GM23338 (cell line): Measurements from ENCODE around the gene SPATA20. TPM values are rescaled to one million over a fixed set of nuclear protein-coding genes. Genes with fewer than 3 reads are reported as not detected.

Source experiments
- ATAC-seq: fragments of 200-7000 bp; cut with Tn5 transposase; 3 replicates; pipeline ENCODE4 v1.9.1; 2020
- DNase-seq: peaks from one replicate; pipeline ENCODE4 v3.0.0-alpha.2; 2015; ENCODE audit warnings: low spot score
- H2AFZ ChIP-seq: fragments of 200-600 bp; sonication (generic); 2 replicates; pipeline ENCODE4 v1.8.0; 2016; ENCODE audit warnings: antibody characterized with exemption, mild to moderate bottlenecking, moderate library complexity
- H3F3A ChIP-seq: fragments of 200-600 bp; sonication (generic); replicated peaks from 2 replicates; pipeline ENCODE4 v1.8.0; 2017; ENCODE audit warnings: antibody characterized with exemption, mixed run types, low read depth
- H3K27ac ChIP-seq: fragments of 200-600 bp; sonication (generic); 2 replicates; pipeline ENCODE4 v1.6.1; 2016; ENCODE audit warnings: low read depth
- H3K27me3 ChIP-seq: fragments of 200-600 bp; sonication (generic); 2 replicates; pipeline ENCODE4 v1.8.0; 2016; ENCODE audit warnings: mild to moderate bottlenecking, mixed run types, moderate library complexity; ENCODE audit not compliant: insufficient read depth
- H3K36me3 ChIP-seq: fragments of 200-600 bp; sonication (generic); 2 replicates; pipeline ENCODE4 v1.8.0; 2016; ENCODE audit warnings: mild to moderate bottlenecking; ENCODE audit not compliant: insufficient read depth
- H3K4me1 ChIP-seq: fragments of 200-600 bp; sonication (generic); 2 replicates; pipeline ENCODE4 v1.8.0; 2016; ENCODE audit warnings: mild to moderate bottlenecking, moderate library complexity; ENCODE audit not compliant: insufficient read depth
- H3K4me2 ChIP-seq: fragments of 200-600 bp; sonication (generic); 2 replicates; pipeline ENCODE4 v1.7.1; 2017; ENCODE audit warnings: mixed run types
- H3K4me3 ChIP-seq: fragments of 200-600 bp; sonication (generic); 2 replicates; pipeline ENCODE4 v1.6.1; 2016; ENCODE audit warnings: mixed run types
- H3K79me2 ChIP-seq: fragments of 200-600 bp; sonication (generic); replicated peaks from 2 replicates; pipeline ENCODE4 v1.8.0; 2017; ENCODE audit warnings: mild to moderate bottlenecking; ENCODE audit not compliant: insufficient read depth
- H3K9me2 ChIP-seq: fragments of 200-600 bp; sonication (generic); 2 replicates; pipeline ENCODE4 v1.8.0; 2017; ENCODE audit not compliant: insufficient read depth
- H4K20me1 ChIP-seq: fragments of 200-600 bp; sonication (generic); replicated peaks from 2 replicates; pipeline ENCODE4 v1.8.0; 2017; ENCODE audit warnings: mild to moderate bottlenecking; ENCODE audit not compliant: insufficient read depth
- H3K27ac Mint-ChIP-seq: 2 replicates; pipeline ENCODE4 v1.8.0; 2020; ENCODE audit warnings: inconsistent platforms, mild to moderate bottlenecking, moderate library complexity, mixed read lengths
- H3K27me3 Mint-ChIP-seq: 3 replicates; pipeline ENCODE4 v1.8.0; 2022; ENCODE audit warnings: low read depth, mild to moderate bottlenecking, moderate library complexity, mixed read lengths, inconsistent platforms; ENCODE audit not compliant: insufficient read depth, poor library complexity
- H3K36me3 Mint-ChIP-seq: 3 replicates; pipeline ENCODE4 v1.8.0; 2021; ENCODE audit warnings: low read depth, mild to moderate bottlenecking, inconsistent platforms, moderate library complexity, mixed read lengths
- H3K4me1 Mint-ChIP-seq: 3 replicates; pipeline ENCODE4 v1.8.0; 2020; ENCODE audit warnings: mild to moderate bottlenecking, inconsistent platforms, mixed read lengths
- H3K4me3 Mint-ChIP-seq: 3 replicates; pipeline ENCODE4 v1.8.0; 2021; ENCODE audit warnings: moderate library complexity, mild to moderate bottlenecking, inconsistent platforms, mixed read lengths
- H3K9me3 Mint-ChIP-seq: 3 replicates; pipeline ENCODE4 v1.8.0; 2020; ENCODE audit warnings: moderate library complexity, mild to moderate bottlenecking, inconsistent platforms, mixed read lengths
- CREB1 ChIP-seq: fragments of 250-450 bp; sonication (Bioruptor Pico); IDR thresholded peaks from 2 replicates; pipeline ENCODE4 v1.5.0; 2020; ENCODE audit warnings: low read depth, mild to moderate bottlenecking, moderate library complexity
- EZH2phosphoT487 ChIP-seq: fragments of 200-600 bp; sonication (generic); IDR thresholded peaks from one replicate; pipeline ENCODE4 v1.8.1; 2018; ENCODE audit warnings: antibody characterized with exemption; ENCODE audit not compliant: unreplicated experiment
- POLR2AphosphoS5 ChIP-seq: IDR thresholded peaks from 2 replicates; pipeline ENCODE4 v1.6.1; 2016; ENCODE audit warnings: antibody characterized with exemption, low read depth
- STAT1 ChIP-seq: IDR thresholded peaks from one replicate; pipeline ENCODE4 v1.6.1; 2016; ENCODE audit warnings: antibody characterized with exemption; ENCODE audit not compliant: unreplicated experiment
- ZNF114 ChIP-seq: fragments of 250-450 bp; sonication (Bioruptor Pico); IDR thresholded peaks from 2 replicates; pipeline ENCODE4 v1.5.0; 2020; ENCODE audit warnings: mild to moderate bottlenecking, moderate library complexity
- polyA plus RNA-seq: library from polyadenylated mRNA; unstranded; fragments of >200 nt; fragmentation: Nextera tagmentation; extraction: Ambion mirVana; gene quantifications from 2 replicates; pipeline ENCODE4 v1.2.1, GENCODE V29; 2016
- total RNA-seq: library from RNA; depleted of rRNA; stranded (reverse); fragments of >200 nt; shearing (Covaris generic); gene quantifications from 2 replicates; pipeline ENCODE4 v1.2.3, GENCODE V29; 2014
- TF ChIP-seq, protein P1 (sequence below): fragments of 250-450 bp; sonication (Bioruptor Pico); IDR thresholded peaks from 2 replicates; pipeline ENCODE4 v1.5.0; 2020; ENCODE audit warnings: mild to moderate bottlenecking, moderate library complexity
- TF ChIP-seq, protein P2 (sequence below), 2 experiments: fragments of 200-600 bp in 1 of 2; sonication (generic) in 1 of 2; conservative IDR thresholded peaks; 2 replicates each; pipeline versions ENCODE4 v1.5.1 to v1.6.1; 2016 to 2017; ENCODE audit warnings: antibody characterized with exemption in 2 of 2, low read depth in 2 of 2, mild to moderate bottlenecking in 2 of 2, moderate library complexity in 1 of 2

The SPATA20 gene
- total and polyA plus RNA-seq, 2 experiments from 2014 or later: 13.8 to 32.7 TPM

DNA sequence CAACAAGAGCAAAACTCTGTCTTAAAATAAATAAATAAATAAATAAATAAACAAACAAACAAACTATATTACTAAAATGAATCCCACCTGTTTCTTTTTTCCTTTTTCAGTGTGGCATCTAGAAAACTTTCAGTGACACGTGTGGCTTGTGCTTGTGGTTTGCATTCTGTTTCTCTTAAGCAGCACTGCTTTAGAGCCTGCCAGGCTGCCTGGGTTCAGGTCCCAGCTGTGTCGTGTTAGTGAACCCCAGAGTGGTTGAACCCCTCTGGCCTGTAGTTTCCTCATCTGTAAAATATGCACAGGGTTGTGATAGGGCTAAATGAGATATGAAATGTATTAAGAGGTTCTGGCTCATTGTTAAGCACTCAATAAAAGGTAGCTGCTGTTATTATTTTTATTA lies 26.5 kb upstream of the SPATA20 start (continued):
- TF ChIP-seq, protein P1, sequence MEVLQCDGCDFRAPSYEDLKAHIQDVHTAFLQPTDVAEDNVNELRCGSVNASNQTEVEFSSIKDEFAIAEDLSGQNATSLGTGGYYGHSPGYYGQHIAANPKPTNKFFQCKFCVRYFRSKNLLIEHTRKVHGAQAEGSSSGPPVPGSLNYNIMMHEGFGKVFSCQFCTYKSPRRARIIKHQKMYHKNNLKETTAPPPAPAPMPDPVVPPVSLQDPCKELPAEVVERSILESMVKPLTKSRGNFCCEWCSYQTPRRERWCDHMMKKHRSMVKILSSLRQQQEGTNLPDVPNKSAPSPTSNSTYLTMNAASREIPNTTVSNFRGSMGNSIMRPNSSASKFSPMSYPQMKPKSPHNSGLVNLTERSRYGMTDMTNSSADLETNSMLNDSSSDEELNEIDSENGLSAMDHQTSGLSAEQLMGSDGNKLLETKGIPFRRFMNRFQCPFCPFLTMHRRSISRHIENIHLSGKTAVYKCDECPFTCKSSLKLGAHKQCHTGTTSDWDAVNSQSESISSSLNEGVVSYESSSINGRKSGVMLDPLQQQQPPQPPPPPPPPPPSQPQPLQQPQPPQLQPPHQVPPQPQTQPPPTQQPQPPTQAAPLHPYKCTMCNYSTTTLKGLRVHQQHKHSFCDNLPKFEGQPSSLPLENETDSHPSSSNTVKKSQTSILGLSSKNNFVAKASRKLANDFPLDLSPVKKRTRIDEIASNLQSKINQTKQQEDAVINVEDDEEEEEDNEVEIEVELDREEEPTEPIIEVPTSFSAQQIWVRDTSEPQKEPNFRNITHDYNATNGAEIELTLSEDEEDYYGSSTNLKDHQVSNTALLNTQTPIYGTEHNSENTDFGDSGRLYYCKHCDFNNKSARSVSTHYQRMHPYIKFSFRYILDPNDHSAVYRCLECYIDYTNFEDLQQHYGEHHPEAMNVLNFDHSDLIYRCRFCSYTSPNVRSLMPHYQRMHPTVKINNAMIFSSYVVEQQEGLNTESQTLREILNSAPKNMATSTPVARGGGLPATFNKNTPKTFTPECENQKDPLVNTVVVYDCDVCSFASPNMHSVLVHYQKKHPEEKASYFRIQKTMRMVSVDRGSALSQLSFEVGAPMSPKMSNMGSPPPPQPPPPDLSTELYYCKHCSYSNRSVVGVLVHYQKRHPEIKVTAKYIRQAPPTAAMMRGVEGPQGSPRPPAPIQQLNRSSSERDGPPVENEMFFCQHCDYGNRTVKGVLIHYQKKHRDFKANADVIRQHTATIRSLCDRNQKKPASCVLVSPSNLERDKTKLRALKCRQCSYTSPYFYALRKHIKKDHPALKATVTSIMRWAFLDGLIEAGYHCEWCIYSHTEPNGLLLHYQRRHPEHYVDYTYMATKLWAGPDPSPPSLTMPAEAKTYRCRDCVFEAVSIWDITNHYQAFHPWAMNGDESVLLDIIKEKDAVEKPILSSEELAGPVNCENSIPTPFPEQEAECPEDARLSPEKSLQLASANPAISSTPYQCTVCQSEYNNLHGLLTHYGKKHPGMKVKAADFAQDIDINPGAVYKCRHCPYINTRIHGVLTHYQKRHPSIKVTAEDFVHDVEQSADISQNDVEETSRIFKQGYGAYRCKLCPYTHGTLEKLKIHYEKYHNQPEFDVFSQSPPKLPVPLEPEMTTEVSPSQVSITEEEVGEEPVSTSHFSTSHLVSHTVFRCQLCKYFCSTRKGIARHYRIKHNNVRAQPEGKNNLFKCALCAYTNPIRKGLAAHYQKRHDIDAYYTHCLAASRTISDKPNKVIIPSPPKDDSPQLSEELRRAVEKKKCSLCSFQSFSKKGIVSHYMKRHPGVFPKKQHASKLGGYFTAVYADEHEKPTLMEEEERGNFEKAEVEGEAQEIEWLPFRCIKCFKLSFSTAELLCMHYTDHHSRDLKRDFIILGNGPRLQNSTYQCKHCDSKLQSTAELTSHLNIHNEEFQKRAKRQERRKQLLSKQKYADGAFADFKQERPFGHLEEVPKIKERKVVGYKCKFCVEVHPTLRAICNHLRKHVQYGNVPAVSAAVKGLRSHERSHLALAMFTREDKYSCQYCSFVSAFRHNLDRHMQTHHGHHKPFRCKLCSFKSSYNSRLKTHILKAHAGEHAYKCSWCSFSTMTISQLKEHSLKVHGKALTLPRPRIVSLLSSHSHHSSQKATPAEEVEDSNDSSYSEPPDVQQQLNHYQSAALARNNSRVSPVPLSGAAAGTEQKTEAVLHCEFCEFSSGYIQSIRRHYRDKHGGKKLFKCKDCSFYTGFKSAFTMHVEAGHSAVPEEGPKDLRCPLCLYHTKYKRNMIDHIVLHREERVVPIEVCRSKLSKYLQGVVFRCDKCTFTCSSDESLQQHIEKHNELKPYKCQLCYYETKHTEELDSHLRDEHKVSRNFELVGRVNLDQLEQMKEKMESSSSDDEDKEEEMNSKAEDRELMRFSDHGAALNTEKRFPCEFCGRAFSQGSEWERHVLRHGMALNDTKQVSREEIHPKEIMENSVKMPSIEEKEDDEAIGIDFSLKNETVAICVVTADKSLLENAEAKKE (CRISPR knock-in tag): no peak
- TF ChIP-seq STAT1 (no peak), POLR2AphosphoS5 (no peak)

DNA sequence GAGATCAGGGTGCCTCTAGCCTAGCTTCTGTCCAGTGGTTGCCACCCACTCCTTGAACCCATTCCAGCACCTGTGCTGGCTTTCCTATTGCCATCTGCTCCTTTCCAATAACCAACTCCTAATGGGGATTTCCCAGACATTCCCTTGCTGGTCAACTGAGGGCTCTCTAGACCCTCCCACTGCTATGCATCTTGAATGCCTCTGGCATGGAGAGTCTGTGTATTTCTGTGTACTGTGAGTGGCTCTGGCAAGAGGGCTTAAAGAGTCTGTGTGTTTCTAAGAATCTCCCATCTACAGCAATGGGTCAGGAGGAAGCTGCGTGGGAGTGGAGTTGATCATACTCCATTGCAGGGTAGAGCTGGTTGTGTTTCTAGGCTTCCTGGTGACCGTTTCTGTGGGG lies 25.5 kb upstream of the SPATA20 start:
- 0 out of 2 replicates have a peak, but pooled peaks cover 2% of the 10 kb centered on the region for H3K9me2 ChIP-seq
- no peaks in the 10 kb centered on the region for H3K36me3 ChIP-seq
- H3K4me3 ChIP-seq: no peak overlapping the region
- no peaks in the 10 kb centered on the region for H3K27me3 ChIP-seq
- H2AFZ ChIP-seq: no peak overlapping the region
- H3K27me3 Mint-ChIP-seq: peaks cover 6% of the 10 kb centered on the region
- H3K79me2 ChIP-seq: no peaks in the 10 kb centered on the region
- no peaks in the 10 kb centered on the region for H4K20me1 ChIP-seq
- no peak overlapping the region for H3K4me3 Mint-ChIP-seq
- no peak overlapping the region for H3K4me2 ChIP-seq
- no peak for ATAC-seq
- no peaks in the 10 kb centered on the region; the same call in 2 of the 3 replicates for H3K9me3 Mint-ChIP-seq
- H3K27ac ChIP-seq: no peak overlapping the region
- H3K4me1 Mint-ChIP-seq: peaks cover 13% of the 10 kb centered on the region
- no peaks in the 10 kb centered on the region for H3K4me1 ChIP-seq
- H3K27ac Mint-ChIP-seq: no peak overlapping the region
- no peak for DNase-seq
- H3F3A ChIP-seq: no peaks in the 10 kb centered on the region
- H3K36me3 Mint-ChIP-seq: no peaks in the 10 kb centered on the region
- TF ChIP-seq ZNF114 (CRISPR knock-in tag): no peak
- TF ChIP-seq, protein P2, sequence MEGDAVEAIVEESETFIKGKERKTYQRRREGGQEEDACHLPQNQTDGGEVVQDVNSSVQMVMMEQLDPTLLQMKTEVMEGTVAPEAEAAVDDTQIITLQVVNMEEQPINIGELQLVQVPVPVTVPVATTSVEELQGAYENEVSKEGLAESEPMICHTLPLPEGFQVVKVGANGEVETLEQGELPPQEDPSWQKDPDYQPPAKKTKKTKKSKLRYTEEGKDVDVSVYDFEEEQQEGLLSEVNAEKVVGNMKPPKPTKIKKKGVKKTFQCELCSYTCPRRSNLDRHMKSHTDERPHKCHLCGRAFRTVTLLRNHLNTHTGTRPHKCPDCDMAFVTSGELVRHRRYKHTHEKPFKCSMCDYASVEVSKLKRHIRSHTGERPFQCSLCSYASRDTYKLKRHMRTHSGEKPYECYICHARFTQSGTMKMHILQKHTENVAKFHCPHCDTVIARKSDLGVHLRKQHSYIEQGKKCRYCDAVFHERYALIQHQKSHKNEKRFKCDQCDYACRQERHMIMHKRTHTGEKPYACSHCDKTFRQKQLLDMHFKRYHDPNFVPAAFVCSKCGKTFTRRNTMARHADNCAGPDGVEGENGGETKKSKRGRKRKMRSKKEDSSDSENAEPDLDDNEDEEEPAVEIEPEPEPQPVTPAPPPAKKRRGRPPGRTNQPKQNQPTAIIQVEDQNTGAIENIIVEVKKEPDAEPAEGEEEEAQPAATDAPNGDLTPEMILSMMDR (conservative IDR thresholded peaks at IDR 0.05; ENCODE audit: low read depth in 2 of 2): no peak
- TF ChIP-seq, protein P1 (CRISPR knock-in tag): no peak
- TF ChIP-seq CREB1 (CRISPR knock-in tag): no peak
- no peak for TF ChIP-seq STAT1
- no peak for TF ChIP-seq EZH2phosphoT487
